ENCODE data around the gene NPDC1. TPM values are rescaled to one million over a fixed set of nuclear protein-coding genes. Genes with fewer than 3 reads are reported as not detected.

NPDC1 gene
- total RNA-seq, 1 donor from 2014 or later: 5.7 TPM

Small RNA genes lying within 50 kb of the gene (small RNA-seq; reads per million reads assigned to genes)
- 0.07 reads per million for gene RF00153

Other genes with a start within 250 kb of the NPDC1 start
- gene CCDC183, start 249.8 kb downstream of the NPDC1 start, total RNA-seq: 1.0 TPM
- 34.4 TPM for gene RABL6, start 238.2 kb downstream of the NPDC1 start, total RNA-seq
- 0.52 TPM for gene AJM1, start 203.7 kb downstream of the NPDC1 start, total RNA-seq
- 109 TPM for gene PHPT1, start 196.8 kb downstream of the NPDC1 start, total RNA-seq
- 0.52 TPM for gene MAMDC4, start 193.8 kb downstream of the NPDC1 start, total RNA-seq
- gene EDF1, start 179.9 kb downstream of the NPDC1 start, total RNA-seq: 196 TPM
- 4.7 TPM for gene TRAF2, start 159.7 kb downstream of the NPDC1 start, total RNA-seq
- 45.4 TPM for gene FBXW5, start 101.4 kb downstream of the NPDC1 start, total RNA-seq
- gene C8G, start 100.9 kb downstream of the NPDC1 start, total RNA-seq: not detected
- gene LCN12, start 93.9 kb downstream of the NPDC1 start, total RNA-seq: not detected
- 4.2 TPM for gene PTGDS, start 68.7 kb downstream of the NPDC1 start, total RNA-seq
- under 0.01 TPM for gene LCNL1, start 63.2 kb downstream of the NPDC1 start, total RNA-seq
- 2.1 TPM for gene PAXX, start 53.8 kb downstream of the NPDC1 start, total RNA-seq
- gene CLIC3, start 49.6 kb downstream of the NPDC1 start, total RNA-seq: not detected
- gene ABCA2, start 17.9 kb downstream of the NPDC1 start, total RNA-seq: 5.2 TPM
- gene FUT7, start 14.1 kb downstream of the NPDC1 start, total RNA-seq: not detected
- 5.2 TPM for gene ENTPD2, start 7.9 kb upstream of the NPDC1 start, total RNA-seq
- gene SAPCD2, start 24.4 kb upstream of the NPDC1 start, total RNA-seq: 1.0 TPM
- gene UAP1L1, start 31.3 kb upstream of the NPDC1 start, total RNA-seq: 1.0 TPM
- gene MAN1B1, start 40.8 kb upstream of the NPDC1 start, total RNA-seq: 31.8 TPM
- 19.8 TPM for gene DPP7, start 68.6 kb upstream of the NPDC1 start, total RNA-seq
- gene GRIN1, start 93.0 kb upstream of the NPDC1 start, total RNA-seq: not detected
- not detected for gene LRRC26, start 123.9 kb upstream of the NPDC1 start, total RNA-seq
- not detected for gene TMEM210, start 125.9 kb upstream of the NPDC1 start, total RNA-seq
- gene ANAPC2, start 142.4 kb upstream of the NPDC1 start, total RNA-seq: 21.4 TPM
- gene SSNA1, start 142.5 kb upstream of the NPDC1 start, total RNA-seq: 47.0 TPM
- gene TPRN, start 154.6 kb upstream of the NPDC1 start, total RNA-seq: 2.6 TPM
- gene TMEM203, start 159.5 kb upstream of the NPDC1 start, total RNA-seq: 32.9 TPM
- gene NDOR1, start 159.5 kb upstream of the NPDC1 start, total RNA-seq: 4.7 TPM
- not detected for gene RNF208, start 176.1 kb upstream of the NPDC1 start, total RNA-seq
- gene CYSRT1, start 179.0 kb upstream of the NPDC1 start, total RNA-seq: not detected
- not detected for gene RNF224, start 181.3 kb upstream of the NPDC1 start, total RNA-seq
- gene SLC34A3, start 184.7 kb upstream of the NPDC1 start, total RNA-seq: not detected
- gene TUBB4B, start 195.1 kb upstream of the NPDC1 start, total RNA-seq: 97.1 TPM
- not detected for gene STPG3, start 205.1 kb upstream of the NPDC1 start, total RNA-seq
- gene NELFB, start 209.2 kb upstream of the NPDC1 start, total RNA-seq: 33.9 TPM
- gene TOR4A, start 231.5 kb upstream of the NPDC1 start, total RNA-seq: 2.1 TPM

Measured in skeletal muscle tissue (tissue), 2 donors.